NB4 (cell line): ENCODE results near the gene SHLD1.

ENCODE experiments used
- POLR2A ChIP-seq: IDR thresholded peaks from 2 replicates; pipeline ENCODE4 v1.6.1; 2011; ENCODE audit warnings: mild to moderate bottlenecking; ENCODE audit not compliant: insufficient read length; ENCODE audit errors: extremely low read depth
- TF ChIP-seq, protein P1 (sequence below): IDR thresholded peaks from one replicate; pipeline ENCODE4 v1.5.1; 2012; ENCODE audit warnings: low read depth, low read length

DNA sequence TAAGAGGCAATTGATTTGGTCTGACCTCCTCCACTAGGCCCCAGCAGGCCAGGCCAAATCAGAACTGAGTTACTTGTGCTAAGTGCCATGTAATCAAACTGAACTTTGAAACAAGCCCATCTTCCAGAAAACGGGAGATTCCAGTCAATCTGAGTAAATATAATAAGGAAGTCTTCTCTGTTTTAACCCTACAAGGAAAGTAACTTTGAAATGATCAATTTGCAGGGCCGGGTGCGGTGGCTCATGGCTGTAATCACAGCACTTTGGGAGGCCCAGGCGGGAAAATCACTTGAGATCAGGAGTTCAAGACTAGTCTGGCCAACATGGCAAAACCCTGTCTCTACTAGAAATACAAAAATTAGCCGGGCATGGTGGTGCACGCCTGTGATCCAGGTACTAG, 2.0 kb upstream of the SHLD1 start:
- TF ChIP-seq, protein P1, sequence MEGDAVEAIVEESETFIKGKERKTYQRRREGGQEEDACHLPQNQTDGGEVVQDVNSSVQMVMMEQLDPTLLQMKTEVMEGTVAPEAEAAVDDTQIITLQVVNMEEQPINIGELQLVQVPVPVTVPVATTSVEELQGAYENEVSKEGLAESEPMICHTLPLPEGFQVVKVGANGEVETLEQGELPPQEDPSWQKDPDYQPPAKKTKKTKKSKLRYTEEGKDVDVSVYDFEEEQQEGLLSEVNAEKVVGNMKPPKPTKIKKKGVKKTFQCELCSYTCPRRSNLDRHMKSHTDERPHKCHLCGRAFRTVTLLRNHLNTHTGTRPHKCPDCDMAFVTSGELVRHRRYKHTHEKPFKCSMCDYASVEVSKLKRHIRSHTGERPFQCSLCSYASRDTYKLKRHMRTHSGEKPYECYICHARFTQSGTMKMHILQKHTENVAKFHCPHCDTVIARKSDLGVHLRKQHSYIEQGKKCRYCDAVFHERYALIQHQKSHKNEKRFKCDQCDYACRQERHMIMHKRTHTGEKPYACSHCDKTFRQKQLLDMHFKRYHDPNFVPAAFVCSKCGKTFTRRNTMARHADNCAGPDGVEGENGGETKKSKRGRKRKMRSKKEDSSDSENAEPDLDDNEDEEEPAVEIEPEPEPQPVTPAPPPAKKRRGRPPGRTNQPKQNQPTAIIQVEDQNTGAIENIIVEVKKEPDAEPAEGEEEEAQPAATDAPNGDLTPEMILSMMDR, result no peak
- TF ChIP-seq POLR2A, result no peak
